Immature natural killer cell (primary cell): ENCODE results near the gene DOCK2. TPM values are rescaled to one million over a fixed set of nuclear protein-coding genes. Genes with fewer than 3 reads are reported as not detected.
A peak's percentile ranks its signal among the peaks of the same experiment; 100 is the strongest.

Experiments
- DNase-seq, 3 donors: peaks; one replicate each; pipeline ENCODE4 v3.0.0; 2022; ENCODE audit warnings: mixed read lengths in 1 of 3
- H3K27ac Mint-ChIP-seq, 6 donors: one replicate each; pipeline ENCODE4 v1.8.0; 2020; ENCODE audit warnings: mixed read lengths in 6 of 6, mild to moderate bottlenecking in 5 of 6, inconsistent platforms in 4 of 6, moderate library complexity in 3 of 6
- H3K27me3 Mint-ChIP-seq, 3 donors: one replicate each; pipeline ENCODE4 v1.8.0; 2020 to 2021; ENCODE audit warnings: low read depth in 3 of 3, mild to moderate bottlenecking in 3 of 3, mixed read lengths in 3 of 3, moderate library complexity in 3 of 3, inconsistent platforms in 1 of 3
- H3K36me3 Mint-ChIP-seq, 3 donors: one replicate each; pipeline ENCODE4 v1.8.0; 2020; ENCODE audit warnings: mixed read lengths in 3 of 3, inconsistent platforms in 2 of 3, mild to moderate bottlenecking in 2 of 3
- H3K4me1 Mint-ChIP-seq, 2 donors: one replicate each; pipeline ENCODE4 v1.8.0; 2020; ENCODE audit warnings: inconsistent platforms in 2 of 2, mild to moderate bottlenecking in 2 of 2, mixed read lengths in 2 of 2, moderate library complexity in 1 of 2
- H3K4me3 Mint-ChIP-seq, 5 donors: one replicate each; pipeline ENCODE4 v1.8.0; 2020; ENCODE audit warnings: mild to moderate bottlenecking in 5 of 5, mixed read lengths in 5 of 5, inconsistent platforms in 3 of 5, moderate library complexity in 3 of 5
- H3K9me3 Mint-ChIP-seq, 6 donors: one replicate each; pipeline ENCODE4 v1.8.0; 2020; ENCODE audit warnings: mild to moderate bottlenecking in 6 of 6, mixed read lengths in 6 of 6, inconsistent platforms in 4 of 6, moderate library complexity in 3 of 6
- polyA plus RNA-seq, 3 donors: library from polyadenylated mRNA; unstranded; fragments of 300-500 nt; fragmentation: Illumina TruSeq; gene quantifications; one replicate each; pipeline ENCODE4 v1.2.3, GENCODE V29; 2021

DOCK2 gene
- polyA plus RNA-seq, 3 donors from 2014 or later = 42.4 to 121 (median 48.9) TPM

DNA sequence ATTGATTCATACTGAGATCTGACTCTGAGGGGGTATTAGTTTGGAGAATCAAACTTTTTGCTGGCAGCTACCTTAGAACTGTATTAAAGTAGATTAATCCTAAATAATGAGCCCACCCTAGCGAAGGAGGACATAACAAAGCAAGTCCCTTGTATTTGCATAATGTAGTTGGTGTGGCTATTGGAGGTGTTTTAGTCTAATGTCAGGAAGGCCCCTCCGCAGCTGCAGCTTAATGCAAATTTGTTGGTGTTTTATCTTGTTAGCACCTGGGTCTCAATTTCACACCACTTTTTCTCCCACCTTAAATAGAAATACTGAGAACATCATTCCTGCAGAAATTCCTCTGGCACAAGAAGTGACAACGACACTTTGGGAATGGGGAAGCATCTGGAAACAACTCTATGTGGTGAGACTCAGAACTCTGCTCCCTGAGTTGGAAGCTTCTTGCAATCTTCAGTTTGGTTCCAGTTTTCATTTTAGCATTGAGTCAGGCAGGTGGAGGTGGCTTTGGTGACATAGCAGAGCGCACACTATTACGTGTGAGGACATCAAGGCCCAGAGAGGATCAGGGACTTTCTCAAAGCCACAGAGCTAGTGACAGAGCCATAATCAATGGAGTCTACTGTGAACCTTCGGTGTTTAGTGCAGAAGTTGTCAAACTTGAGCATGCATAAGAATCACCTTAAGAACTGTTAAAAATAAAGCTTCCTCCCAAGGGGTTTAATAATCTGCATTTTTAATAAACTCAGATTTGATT is 33.9 kb downstream of the DOCK2 start:
- H3K36me3 Mint-ChIP-seq = peaks cover 0 to 27% (median 0%) of the 10 kb centered on the region in 3 donors

GRCh38 chr5:169682026-169682425 is 45.0 kb downstream of the DOCK2 start:
- Mint-ChIP-seq H3K36me3 (peaks cover 12 to 56% (median 32%) of the 10 kb centered on the region in 3 donors), H3K4me1 (peaks cover 0 to 3% of the 10 kb centered on the region in 2 donors), H3K27ac (no peak overlapping the region), H3K4me3 (no peak overlapping the region), H3K27me3 (no peaks in the 10 kb centered on the region), H3K9me3 (no peaks in the 10 kb centered on the region)
- DNase-seq = no peak

More for the DNA sequence above, 33.9 kb downstream of the DOCK2 start:
- H3K4me1 Mint-ChIP-seq = peaks cover 27 to 53% of the 10 kb centered on the region in 2 donors
- H3K27ac Mint-ChIP-seq = peak overlapping the region in 2 of 6 donors; percentile 23 to 40
- no peak overlapping the region for H3K4me3 Mint-ChIP-seq
- H3K27me3 Mint-ChIP-seq = peaks cover 0 to 5% (median 0%) of the 10 kb centered on the region in 3 donors
- H3K9me3 Mint-ChIP-seq = no peaks in the 10 kb centered on the region
- no peak for DNase-seq

- H3K27ac Mint-ChIP-seq = peak overlapping the region in 2 of 6 donors; percentile 29 to 68
- peaks cover 29 to 67% (median 31%) of the 10 kb centered on the region in 3 donors for H3K36me3 Mint-ChIP-seq
- H3K9me3 Mint-ChIP-seq = no peaks in the 10 kb centered on the region
- H3K27me3 Mint-ChIP-seq = no peaks in the 10 kb centered on the region
- no peak for DNase-seq
- H3K4me1 Mint-ChIP-seq = peaks cover 2 to 15% of the 10 kb centered on the region in 2 donors
- H3K4me3 Mint-ChIP-seq = no peak overlapping the region
Observed at GRCh38 chr5:169686137-169686536, 49.1 kb downstream of the DOCK2 start.

DNA sequence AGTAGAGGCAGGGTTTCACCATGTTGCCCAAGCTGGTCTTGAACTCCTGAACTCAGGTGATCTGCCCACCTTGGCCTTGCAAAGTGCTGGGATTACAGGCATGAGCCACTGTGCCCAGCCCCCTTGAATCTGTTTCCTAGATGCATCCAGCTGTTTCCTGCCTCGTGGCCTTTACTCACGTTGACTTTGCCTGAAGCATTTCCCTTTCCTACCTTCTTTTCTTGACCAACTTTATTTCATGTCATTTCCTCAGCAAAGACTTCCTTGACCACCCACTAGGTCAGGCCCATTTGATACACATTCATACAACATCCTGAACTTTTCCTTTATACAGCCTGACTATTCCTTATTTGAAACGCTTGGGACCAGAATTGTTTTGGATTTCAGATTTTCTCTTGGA is 51.0 kb downstream of the DOCK2 start:
- Mint-ChIP-seq H3K4me3 (no peak overlapping the region), H3K9me3 (no peaks in the 10 kb centered on the region), H3K4me1 (peaks cover 8 to 22% of the 10 kb centered on the region in 2 donors), H3K27ac (no peak overlapping the region), H3K36me3 (peaks cover 23 to 63% (median 30%) of the 10 kb centered on the region in 3 donors), H3K27me3 (no peaks in the 10 kb centered on the region)
- DNase-seq = no peak

- Mint-ChIP-seq H3K4me1 (peaks cover 8 to 35% of the 10 kb centered on the region in 2 donors), H3K27ac (peak overlapping the region in 2 of 6 donors; percentile 24 to 36), H3K36me3 (peaks cover 23 to 61% (median 28%) of the 10 kb centered on the region in 3 donors), H3K4me3 (no peak overlapping the region), H3K9me3 (peaks cover 0 to 1% (median 0%) of the 10 kb centered on the region in 6 donors), H3K27me3 (peaks cover 0 to 1% (median 0%) of the 10 kb centered on the region in 3 donors)
- DNase-seq = no peak
Observed at GRCh38 chr5:169691471-169691870, 54.4 kb downstream of the DOCK2 start.

DNA sequence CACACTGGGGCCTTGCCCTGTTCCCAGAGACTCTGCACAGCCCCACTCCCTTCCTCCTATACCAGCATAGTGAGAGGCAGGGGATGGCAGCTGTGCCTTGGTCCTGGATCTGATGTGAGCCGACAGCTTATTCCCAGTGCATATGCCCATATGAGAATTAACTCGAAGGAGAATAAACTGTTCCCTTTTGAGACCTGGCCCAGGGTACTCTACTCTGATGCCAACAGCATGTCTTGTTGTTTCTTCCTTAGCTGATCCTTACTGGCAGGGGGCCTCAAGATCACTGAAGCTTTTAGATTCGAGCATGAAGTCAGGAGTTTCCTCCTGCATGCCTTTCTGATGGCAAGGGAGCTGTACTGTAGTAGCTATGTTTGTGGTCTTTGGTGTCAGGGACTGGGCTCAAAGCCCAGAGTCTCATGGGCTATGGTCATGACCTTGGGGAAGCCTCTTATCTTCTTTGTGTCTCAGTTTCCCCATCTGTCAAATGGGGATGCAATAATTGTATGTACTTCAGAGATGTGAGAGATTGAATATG is 57.1 kb downstream of the DOCK2 start:
- Mint-ChIP-seq H3K4me1 (peaks cover 8 to 35% of the 10 kb centered on the region in 2 donors), H3K4me3 (no peak overlapping the region), H3K27ac (peak overlapping the region in 1 of 6 donors; percentile 21), H3K36me3 (peaks cover 14 to 75% (median 44%) of the 10 kb centered on the region in 3 donors), H3K9me3 (peaks cover 0 to 1% (median 0%) of the 10 kb centered on the region in 6 donors), H3K27me3 (peaks cover 0 to 1% (median 0%) of the 10 kb centered on the region in 3 donors)
- no peak for DNase-seq

DNA sequence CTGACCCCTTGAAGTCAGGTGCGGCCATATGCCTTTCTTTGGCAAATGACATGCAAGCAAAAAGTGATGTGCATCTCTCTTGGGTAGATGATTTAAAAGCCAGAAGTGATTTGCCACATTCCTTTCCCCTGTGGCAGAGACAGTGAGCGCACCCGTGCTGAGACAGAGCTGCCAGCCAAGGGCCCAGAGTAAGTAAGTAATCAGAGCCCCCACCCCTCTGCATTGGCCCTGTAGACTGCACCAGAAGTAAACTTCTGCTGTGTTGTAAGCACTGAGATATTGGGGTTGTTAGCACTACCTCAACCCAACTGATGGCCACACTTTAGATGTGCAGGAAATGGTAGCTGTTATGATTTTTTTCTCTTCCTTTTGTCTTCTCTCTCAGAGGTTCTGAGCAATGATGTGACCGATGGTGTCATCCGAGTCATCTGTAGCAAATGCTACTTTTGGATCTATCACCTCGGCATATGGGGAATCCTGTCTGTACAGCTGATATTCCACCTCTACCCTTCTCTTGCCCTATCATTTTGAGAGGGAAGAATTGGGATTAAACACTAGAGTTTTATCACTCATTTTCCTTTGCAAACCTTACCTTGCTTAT is 58.0 kb downstream of the DOCK2 start:
- H3K9me3 Mint-ChIP-seq = peaks cover 0 to 1% (median 0%) of the 10 kb centered on the region in 6 donors
- peaks cover 0 to 1% (median 0%) of the 10 kb centered on the region in 3 donors for H3K27me3 Mint-ChIP-seq
- peak overlapping the region in 3 of 6 donors; percentile 28 to 34 (median 31) for H3K27ac Mint-ChIP-seq
- peaks cover 8 to 76% (median 47%) of the 10 kb centered on the region in 3 donors for H3K36me3 Mint-ChIP-seq
- peaks cover 8 to 29% of the 10 kb centered on the region in 2 donors for H3K4me1 Mint-ChIP-seq
- DNase-seq = no peak
- no peak overlapping the region for H3K4me3 Mint-ChIP-seq

- DNase-seq = no peak
- peaks cover 0 to 1% (median 0%) of the 10 kb centered on the region in 3 donors for H3K27me3 Mint-ChIP-seq
- peaks cover under 1 to 75% (median 41%) of the 10 kb centered on the region in 3 donors for H3K36me3 Mint-ChIP-seq
- no peak overlapping the region for H3K27ac Mint-ChIP-seq
- H3K9me3 Mint-ChIP-seq = peaks cover 0 to 1% (median 0%) of the 10 kb centered on the region in 6 donors
- H3K4me3 Mint-ChIP-seq = no peak overlapping the region
- peaks cover 5 to 21% of the 10 kb centered on the region in 2 donors for H3K4me1 Mint-ChIP-seq
Observed at GRCh38 chr5:169695919-169696490, 58.9 kb downstream of the DOCK2 start.

GRCh38 chr5:169696621-169697510 is 59.8 kb downstream of the DOCK2 start:
- peaks cover 0 to 1% (median 0%) of the 10 kb centered on the region in 6 donors for H3K9me3 Mint-ChIP-seq
- H3K27ac Mint-ChIP-seq = peak overlapping the region in 1 of 6 donors; percentile 31
- H3K27me3 Mint-ChIP-seq = peaks cover 0 to 1% (median 0%) of the 10 kb centered on the region in 3 donors

DNA sequence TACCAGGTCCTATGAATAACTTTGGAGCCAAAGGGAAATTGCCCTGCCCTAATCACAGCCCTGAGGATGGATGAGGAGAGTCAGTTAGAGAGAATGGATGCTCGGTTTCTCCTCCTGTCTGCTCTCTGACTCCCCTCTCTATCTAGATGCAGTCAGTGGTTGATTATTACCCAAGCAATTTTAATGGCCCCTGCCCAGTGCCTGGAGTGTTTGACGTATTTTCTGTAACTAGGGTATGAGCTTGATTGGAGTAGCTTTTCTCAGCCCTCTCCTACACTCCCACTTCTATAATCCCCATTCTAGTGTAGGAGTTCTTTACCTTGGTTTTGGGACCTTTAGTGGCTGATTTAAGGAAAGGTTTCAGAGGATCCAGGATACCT is 60.4 kb downstream of the DOCK2 start:
- Mint-ChIP-seq H3K4me3 (no peak overlapping the region), H3K9me3 (peaks cover 0 to 1% (median 0%) of the 10 kb centered on the region in 6 donors), H3K27me3 (peaks cover 0 to 1% (median 0%) of the 10 kb centered on the region in 3 donors), H3K27ac (no peak overlapping the region), H3K4me1 (peaks cover 4 to 18% of the 10 kb centered on the region in 2 donors), H3K36me3 (peaks cover 9 to 83% (median 45%) of the 10 kb centered on the region in 3 donors)
- no peak for DNase-seq

More at GRCh38 chr5:169696621-169697510, 59.8 kb downstream of the DOCK2 start:
- Mint-ChIP-seq H3K4me1 (peaks cover 4 to 18% of the 10 kb centered on the region in 2 donors), H3K36me3 (peaks cover 3 to 77% (median 39%) of the 10 kb centered on the region in 3 donors), H3K4me3 (no peak overlapping the region)
- no peak for DNase-seq

GRCh38 chr5:169697976-169698375 is 60.9 kb downstream of the DOCK2 start:
- peaks cover 11 to 83% (median 45%) of the 10 kb centered on the region in 3 donors for H3K36me3 Mint-ChIP-seq
- H3K4me3 Mint-ChIP-seq = no peak overlapping the region
- peaks cover 0 to 1% (median 0%) of the 10 kb centered on the region in 6 donors for H3K9me3 Mint-ChIP-seq
- no peak for DNase-seq
- peaks cover 0 to 1% (median 0%) of the 10 kb centered on the region in 3 donors for H3K27me3 Mint-ChIP-seq
- H3K27ac Mint-ChIP-seq = peak overlapping the region in 3 of 6 donors; percentile 41 to 68 (median 50)
- peaks cover 0 to 14% of the 10 kb centered on the region in 2 donors for H3K4me1 Mint-ChIP-seq

DNA sequence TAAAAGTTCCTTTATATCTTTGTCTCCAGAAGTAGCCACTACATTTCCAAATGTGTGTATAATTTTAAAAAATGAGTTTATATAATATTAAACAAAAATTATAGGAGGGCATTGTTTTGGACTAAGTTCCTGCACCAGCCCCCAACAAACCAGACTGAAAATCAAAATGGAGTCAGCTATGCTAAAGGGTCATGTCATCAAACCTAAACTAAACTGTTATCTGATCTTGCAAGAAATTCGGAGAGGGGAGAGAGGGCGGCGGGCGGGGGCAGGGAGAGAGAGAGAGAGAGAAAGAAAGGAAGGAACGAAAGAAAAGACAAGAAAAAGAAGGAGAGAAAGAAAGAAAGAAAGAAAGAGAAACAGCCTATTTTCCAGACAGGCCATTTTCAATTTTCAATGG is 63.5 kb downstream of the DOCK2 start:
- Mint-ChIP-seq H3K36me3 (peaks cover 15 to 83% (median 43%) of the 10 kb centered on the region in 3 donors), H3K9me3 (no peaks in the 10 kb centered on the region)
- no peak for DNase-seq

More for the DNA sequence above, 63.5 kb downstream of the DOCK2 start:
- no peak overlapping the region for H3K4me3 Mint-ChIP-seq
- H3K4me1 Mint-ChIP-seq = no peaks in the 10 kb centered on the region
- H3K27me3 Mint-ChIP-seq = no peaks in the 10 kb centered on the region
- H3K27ac Mint-ChIP-seq = peak overlapping the region in 1 of 6 donors; percentile 65
